Endodermal cell (in vitro differentiated cells): ENCODE measurements around the gene WDR54. TPM values are rescaled to one million over a fixed set of nuclear protein-coding genes. Genes with fewer than 3 reads are reported as not detected.

Experiments used
- DNase-seq: peaks from one replicate; pipeline ENCODE4 v3.0.0-alpha.2; 2017
- H3K27ac ChIP-seq: 2 replicates; pipeline ENCODE4 v1.5.1; 2013; ENCODE audit warnings: mild to moderate bottlenecking, low read depth, low read length, moderate library complexity
- H3K27me3 ChIP-seq: 2 replicates; pipeline ENCODE4 v1.6.1; 2013; ENCODE audit warnings: mild to moderate bottlenecking, low read length, moderate library complexity; ENCODE audit not compliant: insufficient read depth, control insufficient read depth, poor library complexity, severe bottlenecking
- H3K36me3 ChIP-seq: 2 replicates; pipeline ENCODE4 v1.7.0; 2013; ENCODE audit warnings: mild to moderate bottlenecking, low read length, moderate library complexity; ENCODE audit not compliant: control insufficient read depth, insufficient read depth
- H3K4me1 ChIP-seq: one replicate; pipeline ENCODE4 v1.7.0; 2013; ENCODE audit warnings: low read length; ENCODE audit not compliant: control insufficient read depth, insufficient read depth
- H3K4me3 ChIP-seq: 2 replicates; pipeline ENCODE4 v1.5.1; 2013; ENCODE audit warnings: mild to moderate bottlenecking, low read length, moderate library complexity
- H3K9ac ChIP-seq: 2 replicates; pipeline ENCODE4 v1.6.1; 2013; ENCODE audit warnings: mild to moderate bottlenecking, low read length, moderate library complexity; ENCODE audit not compliant: poor library complexity, severe bottlenecking; ENCODE audit errors: extremely low read depth
- H3K9me3 ChIP-seq: 2 replicates; pipeline ENCODE4 v1.6.1; 2013; ENCODE audit warnings: mild to moderate bottlenecking, low read length, moderate library complexity; ENCODE audit not compliant: control insufficient read depth
- H3K27ac Mint-ChIP-seq: 2 replicates; pipeline ENCODE4 v1.8.0; 2020; ENCODE audit warnings: mixed read lengths
- H3K27me3 Mint-ChIP-seq: 2 replicates; pipeline ENCODE4 v1.8.0; 2021; ENCODE audit warnings: mild to moderate bottlenecking, mixed read lengths; ENCODE audit not compliant: insufficient read depth
- H3K36me3 Mint-ChIP-seq: 2 replicates; pipeline ENCODE4 v1.8.0; 2020; ENCODE audit warnings: low read depth, mixed read lengths
- H3K4me1 Mint-ChIP-seq: 2 replicates; pipeline ENCODE4 v1.8.0; 2020; ENCODE audit warnings: mixed read lengths
- H3K4me3 Mint-ChIP-seq: 2 replicates; pipeline ENCODE4 v1.8.0; 2020; ENCODE audit warnings: mild to moderate bottlenecking, moderate library complexity, mixed read lengths
- H3K9me3 Mint-ChIP-seq: 2 replicates; pipeline ENCODE4 v1.8.0; 2020; ENCODE audit warnings: mild to moderate bottlenecking, mixed read lengths
- CTCF ChIP-seq: fragments of 200-600 bp; sonication (generic); conservative IDR thresholded peaks from 2 replicates; pipeline ENCODE4 v1.5.0; 2021; ENCODE audit warnings: antibody characterized with exemption, mild to moderate bottlenecking
- WGBS, 2 experiments: methylation state at CpG; one replicate each; pipeline versions ENCODE4 v1.1.5 to v1.1.7; 2013; ENCODE audit warnings: missing lambda C conversion rate in 2 of 2, mixed read lengths in 1 of 2; ENCODE audit not compliant: insufficient coverage in 1 of 2, insufficient read length in 1 of 2; 5-methylcytosine and 5-hydroxymethylcytosine counted together
- total RNA-seq, 2 donors: library from RNA; stranded (reverse); fragmentation: NEBNext Ultra II Directional in 1 of 2; extraction: Animal tissue kit (Norgen Biotek cat#: 25700) in 1 of 2; gene quantifications; 2 replicates in 1 of 2; 3 replicates in 1 of 2; pipeline ENCODE4 v1.2.1, GENCODE V29; 2021

WDR54 gene
- total RNA-seq, 2 donors from 2014 or later: 43.1 to 69.4 TPM

DNA sequence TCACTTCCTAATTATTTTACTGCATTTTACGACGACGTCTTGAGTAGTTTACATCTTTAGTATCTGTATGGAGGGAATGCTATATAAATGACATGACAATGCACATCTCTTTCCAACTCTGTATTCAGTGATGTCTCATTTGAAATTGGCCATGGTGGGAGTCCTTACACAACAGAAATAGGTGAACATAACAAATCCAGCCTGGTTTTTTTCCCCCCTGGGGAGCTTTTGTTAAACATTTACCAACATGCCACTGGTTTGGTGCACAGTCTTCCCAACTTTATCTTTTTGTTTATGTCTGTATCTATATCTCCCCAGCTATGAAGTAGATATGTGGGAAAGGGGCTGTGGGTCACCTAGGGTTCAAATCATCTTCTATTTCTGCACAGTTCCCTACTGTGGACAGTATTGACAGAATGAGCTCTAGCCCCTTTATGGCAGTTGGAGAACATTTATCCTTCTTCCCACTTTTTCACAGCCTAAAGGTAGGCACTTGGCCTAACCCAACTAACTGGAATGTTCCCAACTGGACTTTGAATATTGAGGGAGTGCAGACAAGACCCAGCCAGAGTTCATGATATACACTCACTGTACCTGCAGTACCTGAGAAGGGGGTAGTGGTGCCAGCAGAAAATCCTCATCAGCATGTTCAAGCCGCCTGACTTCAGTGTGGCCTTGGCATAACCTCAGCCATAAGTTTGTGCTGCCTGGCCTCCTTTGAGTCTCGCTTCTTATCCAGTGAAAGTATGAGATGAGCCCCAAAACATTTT is 25.9 kb downstream of the WDR54 start:
- H3K4me3 Mint-ChIP-seq: no peak overlapping the region
- no peak overlapping the region for H3K27ac Mint-ChIP-seq
- Histone ChIP-seq H3K36me3 (no peaks in the 10 kb centered on the region), H3K4me3 (no peak overlapping the region), H3K27me3 (no peaks in the 10 kb centered on the region), H3K4me1 (peaks cover 4% of the 10 kb centered on the region), H3K9me3 (no peaks in the 10 kb centered on the region), H3K27ac (no peak overlapping the region), H3K9ac (no peak overlapping the region)
- no peaks in the 10 kb centered on the region for H3K9me3 Mint-ChIP-seq
- TF ChIP-seq CTCF: no peak
- H3K27me3 Mint-ChIP-seq: no peaks in the 10 kb centered on the region
- no peak for DNase-seq
- no peaks in the 10 kb centered on the region for H3K36me3 Mint-ChIP-seq
- 98 to 100% methylated on average over 1 to 5 of the region's 5 CpGs for WGBS, 2 experiments
- peaks cover 8% of the 10 kb centered on the region for H3K4me1 Mint-ChIP-seq

GRCh38 chr2:74448771-74449170 is 27.2 kb downstream of the WDR54 start:
- Mint-ChIP-seq H3K36me3 (no peaks in the 10 kb centered on the region), H3K27me3 (no peaks in the 10 kb centered on the region), H3K9me3 (no peaks in the 10 kb centered on the region), H3K27ac (no peak overlapping the region), H3K4me1 (peaks cover 16% of the 10 kb centered on the region), H3K4me3 (no peak overlapping the region)
- Histone ChIP-seq H3K27ac (no peak overlapping the region), H3K4me3 (no peak overlapping the region), H3K27me3 (no peaks in the 10 kb centered on the region), H3K36me3 (no peaks in the 10 kb centered on the region), H3K9ac (no peak overlapping the region), H3K9me3 (no peaks in the 10 kb centered on the region), H3K4me1 (peaks cover 7% of the 10 kb centered on the region)
- no peak for TF ChIP-seq CTCF
- no peak for DNase-seq
- 96 to 100% methylated on average over 1 to 2 of the region's 2 CpGs for WGBS, 2 experiments

DNA sequence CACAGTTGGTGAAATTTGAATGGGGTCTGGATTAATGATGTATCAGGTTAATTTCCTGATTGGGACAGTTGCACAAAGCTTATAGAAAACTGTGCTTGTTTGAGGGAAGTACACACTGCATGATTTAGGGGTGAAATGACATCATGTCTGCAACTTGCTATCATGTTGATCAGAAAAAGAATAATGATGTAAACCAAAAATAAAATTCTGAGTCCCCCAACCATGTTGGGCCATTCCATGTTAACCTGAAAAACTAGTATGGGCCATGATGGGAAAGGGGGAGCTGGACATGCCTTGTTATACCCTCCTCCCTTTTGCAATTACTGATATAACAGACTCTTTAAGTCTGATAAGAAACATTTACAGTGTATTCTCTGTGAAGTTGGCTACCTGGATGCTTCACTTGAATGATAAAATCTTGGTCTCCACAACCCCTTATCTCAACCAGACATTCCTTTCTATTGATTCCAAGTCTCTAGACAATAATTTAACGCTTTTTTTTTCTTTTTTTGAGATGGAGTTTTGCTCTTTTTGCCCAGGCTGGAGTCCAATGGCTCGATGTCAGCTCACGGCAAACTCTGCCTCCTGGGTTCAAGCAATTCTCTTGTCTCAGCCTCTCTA is 29.1 kb downstream of the WDR54 start:
- Histone ChIP-seq H3K27me3 (no peaks in the 10 kb centered on the region), H3K27ac (no peak overlapping the region), H3K9ac (no peak overlapping the region), H3K4me1 (peaks cover 7% of the 10 kb centered on the region), H3K4me3 (no peak overlapping the region), H3K9me3 (no peaks in the 10 kb centered on the region), H3K36me3 (no peaks in the 10 kb centered on the region)
- Mint-ChIP-seq H3K4me3 (no peak overlapping the region), H3K27ac (no peak overlapping the region), H3K36me3 (no peaks in the 10 kb centered on the region), H3K4me1 (peaks cover 18% of the 10 kb centered on the region), H3K27me3 (no peaks in the 10 kb centered on the region), H3K9me3 (no peaks in the 10 kb centered on the region)
- no peak for DNase-seq
- TF ChIP-seq CTCF: no peak
- WGBS, 2 experiments: 71 to 92% methylated on average over 1 to 3 of the region's 3 CpGs
